Astrocyte (in vitro differentiated cells and primary cell): ENCODE results near the gene CSPG4. TPM values are rescaled to one million over a fixed set of nuclear protein-coding genes. Genes with fewer than 3 reads are reported as not detected.

Experiments
- DNase-seq: peaks from one replicate; pipeline ENCODE4 v3.0.0-alpha.2; 2010; ENCODE audit warnings: low read depth
- FAIRE-seq: peaks from 2 replicates; lab custom pipeline; 2011; peaks lifted over from hg19 to GRCh38; lab: Jason Lieb, UNC
- H2AFZ ChIP-seq: 2 replicates; pipeline ENCODE4 v1.6.0; 2012; ENCODE audit warnings: low read depth, low read length, inconsistent platforms
- H3K27ac ChIP-seq: 2 replicates; pipeline ENCODE4 v1.5.1; 2011; ENCODE audit warnings: low read depth, low read length, inconsistent platforms
- H3K27me3 ChIP-seq: 2 replicates; pipeline ENCODE4 v1.6.0; 2011; ENCODE audit warnings: low read length, inconsistent platforms; ENCODE audit not compliant: insufficient read depth
- H3K36me3 ChIP-seq: 2 replicates; pipeline ENCODE4 v1.5.1; 2011; ENCODE audit warnings: low read length, inconsistent platforms; ENCODE audit not compliant: insufficient read depth
- H3K4me1 ChIP-seq: 2 replicates; pipeline ENCODE4 v1.5.1; 2011; ENCODE audit warnings: low read length, inconsistent platforms; ENCODE audit not compliant: insufficient read depth
- H3K4me2 ChIP-seq: 2 replicates; pipeline ENCODE4 v1.6.0; 2012; ENCODE audit warnings: low read length, inconsistent platforms
- H3K4me3 ChIP-seq: 2 replicates; pipeline ENCODE4 v1.5.1; 2011; ENCODE audit warnings: low read depth, mild to moderate bottlenecking, low read length, inconsistent platforms; ENCODE audit not compliant: insufficient read depth
- H3K79me2 ChIP-seq: 2 replicates; pipeline ENCODE4 v1.6.0; 2012; ENCODE audit warnings: mild to moderate bottlenecking, low read length, inconsistent platforms; ENCODE audit not compliant: insufficient read depth
- H3K9ac ChIP-seq: 2 replicates; pipeline ENCODE4 v1.6.0; 2012; ENCODE audit warnings: mild to moderate bottlenecking, low read length, inconsistent platforms
- H3K9me3 ChIP-seq: 2 replicates; pipeline ENCODE4 v1.5.1; 2012; ENCODE audit warnings: low read depth, mild to moderate bottlenecking, low read length, inconsistent platforms; ENCODE audit not compliant: insufficient read depth
- H4K20me1 ChIP-seq: 2 replicates; pipeline ENCODE4 v1.6.0; 2012; ENCODE audit warnings: low read length, inconsistent platforms; ENCODE audit not compliant: insufficient read depth
- H3K27ac Mint-ChIP-seq: one replicate; pipeline ENCODE4 v1.8.0; 2021; ENCODE audit warnings: mild to moderate bottlenecking, mixed read lengths; ENCODE audit not compliant: unreplicated experiment
- H3K27me3 Mint-ChIP-seq: one replicate; pipeline ENCODE4 v1.8.0; 2021; ENCODE audit warnings: low read depth, mixed read lengths; ENCODE audit not compliant: unreplicated experiment
- H3K36me3 Mint-ChIP-seq: one replicate; pipeline ENCODE4 v1.8.0; 2021; ENCODE audit warnings: low read depth, mixed read lengths; ENCODE audit not compliant: unreplicated experiment
- H3K4me1 Mint-ChIP-seq: one replicate; pipeline ENCODE4 v1.8.0; 2021; ENCODE audit warnings: low read depth, mixed read lengths; ENCODE audit not compliant: unreplicated experiment
- H3K4me3 Mint-ChIP-seq: one replicate; pipeline ENCODE4 v1.8.0; 2021; ENCODE audit warnings: mild to moderate bottlenecking, moderate library complexity, mixed read lengths; ENCODE audit not compliant: unreplicated experiment
- H3K9me3 Mint-ChIP-seq: one replicate; pipeline ENCODE4 v1.8.0; 2021; ENCODE audit warnings: mild to moderate bottlenecking, mixed read lengths; ENCODE audit not compliant: unreplicated experiment
- EZH2 ChIP-seq: IDR thresholded peaks from 2 replicates; pipeline ENCODE4 v1.6.1; 2012; ENCODE audit warnings: mild to moderate bottlenecking, low read length, inconsistent platforms; ENCODE audit not compliant: insufficient read depth
- total RNA-seq: library from RNA; stranded (reverse); gene quantifications from 2 replicates; pipeline ENCODE4 v1.2.1, GENCODE V29; 2021
- TF ChIP-seq, protein P1 (sequence below): IDR thresholded peaks from 2 replicates; pipeline ENCODE4 v1.5.1; 2011; ENCODE audit warnings: low read depth, mild to moderate bottlenecking, inconsistent platforms, low read length, moderate library complexity; ENCODE audit not compliant: insufficient read depth

CSPG4 gene
- total RNA-seq, 1 donor from 2014 or later: 26.9 TPM

DNA sequence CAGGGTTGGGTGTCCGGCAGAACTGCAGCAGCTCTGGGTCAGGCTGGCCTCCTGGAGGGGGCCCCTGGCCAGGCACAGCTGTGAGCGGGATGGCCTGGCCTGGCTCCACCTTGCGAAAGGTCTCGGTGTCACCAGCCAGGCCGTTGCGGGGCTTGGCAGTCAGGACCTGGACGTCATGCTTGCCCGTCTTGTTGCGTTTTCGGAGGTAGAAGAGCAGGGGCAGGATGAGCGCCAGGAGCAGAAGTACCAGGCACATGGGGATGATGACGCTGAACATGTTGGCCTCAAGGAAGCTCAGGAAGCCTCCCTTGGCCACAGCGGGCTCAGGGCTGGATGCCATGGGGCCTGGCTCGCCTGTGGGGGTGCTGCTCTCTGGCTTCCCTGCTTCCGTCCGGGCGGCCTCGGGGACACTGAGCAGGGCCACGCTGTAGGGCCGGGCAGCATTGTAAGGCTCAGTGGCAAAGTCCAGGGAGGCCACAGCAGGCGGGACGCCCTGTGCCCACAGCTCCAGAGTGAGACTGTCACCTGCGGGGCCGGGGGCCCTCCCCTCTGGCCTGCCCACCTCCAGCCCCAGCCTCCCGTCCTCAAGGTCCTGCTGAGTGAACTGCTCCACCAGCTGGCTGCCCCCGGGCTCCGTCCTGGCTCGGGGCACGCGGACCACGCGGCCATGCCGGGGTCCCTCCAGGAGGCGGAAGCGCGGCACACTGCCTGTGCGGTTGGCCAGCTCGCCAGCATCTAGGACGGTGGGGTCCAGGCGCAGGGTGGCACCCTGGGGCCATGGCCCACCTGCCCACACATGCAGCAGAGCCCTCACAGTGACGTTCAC lies 36.9 kb downstream of the CSPG4 start:
- no peak overlapping the region for H3K4me2 ChIP-seq
- H4K20me1 ChIP-seq: peaks cover 4% of the 10 kb centered on the region
- FAIRE-seq (no peak), DNase-seq (no peak)
- no peak overlapping the region for H3K27ac Mint-ChIP-seq
- no peak for TF ChIP-seq EZH2
- TF ChIP-seq, protein P1, sequence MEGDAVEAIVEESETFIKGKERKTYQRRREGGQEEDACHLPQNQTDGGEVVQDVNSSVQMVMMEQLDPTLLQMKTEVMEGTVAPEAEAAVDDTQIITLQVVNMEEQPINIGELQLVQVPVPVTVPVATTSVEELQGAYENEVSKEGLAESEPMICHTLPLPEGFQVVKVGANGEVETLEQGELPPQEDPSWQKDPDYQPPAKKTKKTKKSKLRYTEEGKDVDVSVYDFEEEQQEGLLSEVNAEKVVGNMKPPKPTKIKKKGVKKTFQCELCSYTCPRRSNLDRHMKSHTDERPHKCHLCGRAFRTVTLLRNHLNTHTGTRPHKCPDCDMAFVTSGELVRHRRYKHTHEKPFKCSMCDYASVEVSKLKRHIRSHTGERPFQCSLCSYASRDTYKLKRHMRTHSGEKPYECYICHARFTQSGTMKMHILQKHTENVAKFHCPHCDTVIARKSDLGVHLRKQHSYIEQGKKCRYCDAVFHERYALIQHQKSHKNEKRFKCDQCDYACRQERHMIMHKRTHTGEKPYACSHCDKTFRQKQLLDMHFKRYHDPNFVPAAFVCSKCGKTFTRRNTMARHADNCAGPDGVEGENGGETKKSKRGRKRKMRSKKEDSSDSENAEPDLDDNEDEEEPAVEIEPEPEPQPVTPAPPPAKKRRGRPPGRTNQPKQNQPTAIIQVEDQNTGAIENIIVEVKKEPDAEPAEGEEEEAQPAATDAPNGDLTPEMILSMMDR: no peak
- H3K27ac ChIP-seq: no peak overlapping the region
- H3K4me1 Mint-ChIP-seq: peaks cover 20% of the 10 kb centered on the region
- H2AFZ ChIP-seq: no peak overlapping the region
- H3K79me2 ChIP-seq: no peaks in the 10 kb centered on the region
- no peaks in the 10 kb centered on the region for H3K27me3 Mint-ChIP-seq
- no peak overlapping the region for H3K4me3 ChIP-seq
- H3K36me3 Mint-ChIP-seq: peaks cover 9% of the 10 kb centered on the region
- H3K4me1 ChIP-seq: peaks cover 32% of the 10 kb centered on the region
- no peaks in the 10 kb centered on the region for H3K27me3 ChIP-seq
- H3K36me3 ChIP-seq: peaks cover 3% of the 10 kb centered on the region
- no peaks in the 10 kb centered on the region for H3K9me3 Mint-ChIP-seq
- H3K4me3 Mint-ChIP-seq: no peak overlapping the region
- H3K9ac ChIP-seq: no peak overlapping the region
- H3K9me3 ChIP-seq: no peaks in the 10 kb centered on the region

DNA sequence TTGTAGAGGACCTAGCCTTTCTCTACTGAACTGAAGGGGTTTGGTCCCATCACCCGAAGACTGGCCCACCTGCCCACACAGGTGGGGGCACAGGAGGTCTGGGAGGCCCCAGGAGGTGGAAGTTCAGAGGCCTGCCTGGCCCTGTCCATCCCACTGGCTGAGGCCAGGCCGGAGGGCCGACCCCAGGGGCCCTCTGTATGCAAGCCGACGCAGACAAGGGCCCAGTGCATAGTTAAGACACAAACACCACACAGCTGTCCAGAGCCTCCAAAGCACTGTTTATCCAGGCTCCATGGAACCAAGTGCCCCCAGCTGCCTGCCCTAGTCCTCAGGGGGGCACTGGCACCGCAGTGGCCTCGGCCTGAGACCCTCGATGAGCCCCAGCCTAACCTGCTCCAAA lies 38.3 kb downstream of the CSPG4 start:
- FAIRE-seq: no peak
- Histone ChIP-seq H3K27me3 (no peaks in the 10 kb centered on the region), H3K9me3 (no peaks in the 10 kb centered on the region), H3K4me3 (no peak overlapping the region), H3K36me3 (no peaks in the 10 kb centered on the region), H3K4me1 (peaks cover 40% of the 10 kb centered on the region), H3K79me2 (no peaks in the 10 kb centered on the region), H4K20me1 (peaks cover 3% of the 10 kb centered on the region), H2AFZ (no peak overlapping the region), H3K9ac (peak overlapping the region; percentile 91), H3K27ac (peak overlapping the region; percentile 96), H3K4me2 (no peak overlapping the region)
- Mint-ChIP-seq H3K9me3 (no peaks in the 10 kb centered on the region), H3K27ac (no peak overlapping the region), H3K4me3 (no peak overlapping the region), H3K27me3 (no peaks in the 10 kb centered on the region), H3K4me1 (peaks cover 24% of the 10 kb centered on the region), H3K36me3 (peaks cover 11% of the 10 kb centered on the region)
- no peak for DNase-seq
- TF ChIP-seq EZH2: no peak
- TF ChIP-seq, protein P1: no peak
